GM21526 (cell line): Measurements from ENCODE around the gene DUSP16.
A peak's percentile ranks its signal among the peaks of the same experiment; 100 is the strongest.
"Not testable (repeated sequence)": the region's sequence is repeated elsewhere in the genome, so short reads cannot be mapped to it uniquely, and the experiment has no call there.

Experiments used
- ATAC-seq: cut with Tn5 transposase; IDR thresholded peaks from one replicate; pipeline ENCODE4 v1.9.1; 2021; ENCODE audit warnings: moderate library complexity; ENCODE audit not compliant: unreplicated experiment, low FRiP score

The DUSP16 gene, protein sequence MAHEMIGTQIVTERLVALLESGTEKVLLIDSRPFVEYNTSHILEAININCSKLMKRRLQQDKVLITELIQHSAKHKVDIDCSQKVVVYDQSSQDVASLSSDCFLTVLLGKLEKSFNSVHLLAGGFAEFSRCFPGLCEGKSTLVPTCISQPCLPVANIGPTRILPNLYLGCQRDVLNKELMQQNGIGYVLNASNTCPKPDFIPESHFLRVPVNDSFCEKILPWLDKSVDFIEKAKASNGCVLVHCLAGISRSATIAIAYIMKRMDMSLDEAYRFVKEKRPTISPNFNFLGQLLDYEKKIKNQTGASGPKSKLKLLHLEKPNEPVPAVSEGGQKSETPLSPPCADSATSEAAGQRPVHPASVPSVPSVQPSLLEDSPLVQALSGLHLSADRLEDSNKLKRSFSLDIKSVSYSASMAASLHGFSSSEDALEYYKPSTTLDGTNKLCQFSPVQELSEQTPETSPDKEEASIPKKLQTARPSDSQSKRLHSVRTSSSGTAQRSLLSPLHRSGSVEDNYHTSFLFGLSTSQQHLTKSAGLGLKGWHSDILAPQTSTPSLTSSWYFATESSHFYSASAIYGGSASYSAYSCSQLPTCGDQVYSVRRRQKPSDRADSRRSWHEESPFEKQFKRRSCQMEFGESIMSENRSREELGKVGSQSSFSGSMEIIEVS

DNA sequence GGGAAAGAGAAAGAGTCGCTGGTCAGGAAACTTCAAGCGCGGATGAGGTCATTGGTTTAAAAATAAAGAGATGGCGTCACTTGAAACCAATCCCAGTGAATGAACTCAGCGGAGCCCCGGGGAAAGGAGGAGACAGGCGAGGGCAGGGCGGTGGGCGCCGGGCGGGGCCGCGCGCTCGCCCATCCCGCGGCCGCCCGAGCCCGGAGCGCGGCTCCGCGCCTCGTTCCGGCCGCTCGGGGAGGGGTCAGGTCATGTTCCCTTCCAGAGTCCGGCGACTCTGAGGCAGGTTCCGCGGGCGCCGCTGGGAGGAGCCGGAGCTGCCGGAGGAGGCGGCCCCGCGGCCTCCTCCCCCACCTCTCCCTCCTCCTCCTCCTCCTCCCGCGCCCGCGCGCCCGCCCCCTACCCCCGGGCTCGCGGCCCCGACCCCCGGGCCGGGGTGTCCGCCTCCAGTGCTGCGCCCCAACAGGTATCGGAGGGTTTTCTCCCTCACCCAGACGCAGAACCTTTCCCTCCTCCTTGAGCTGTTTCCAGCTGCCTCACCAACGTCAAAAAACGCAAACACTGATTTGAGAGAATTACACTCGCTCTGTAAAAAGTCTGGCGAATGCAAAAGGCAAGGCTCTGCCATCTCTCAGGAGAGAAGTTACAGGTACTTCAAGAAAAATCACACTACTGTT, at the start of gene DUSP16:
Gene DUSP16 (minus strand): TSS at position 279 of the 677 bp plus-strand sequence. CDS start 41,765 bp downstream, outside the sequence.
- ATAC-seq = peak; percentile 63

DNA sequence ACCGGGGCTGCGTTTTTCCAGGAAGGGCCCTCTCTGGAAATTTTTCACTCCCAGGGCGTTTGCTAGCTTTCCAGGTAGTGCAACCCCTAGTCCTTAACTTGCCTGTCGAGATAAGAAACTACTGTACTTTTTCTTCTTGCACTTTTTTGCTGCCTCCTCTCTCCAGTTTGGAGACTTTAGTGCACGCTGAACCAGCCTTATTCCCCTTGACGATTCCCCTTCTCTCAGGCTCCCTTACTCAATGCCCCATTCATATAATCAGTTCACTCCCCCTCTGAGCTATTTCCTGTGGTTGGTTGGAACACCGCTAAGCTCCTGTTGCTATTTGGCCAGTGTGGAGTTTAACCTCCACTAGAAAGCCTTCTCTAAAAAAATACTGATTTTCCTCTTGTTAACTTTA, 49.7 kb upstream of the DUSP16 start:
- no peak for ATAC-seq

GRCh38 chr12:12611512-12612306, 49.0 kb upstream of the DUSP16 start, which contains the start of gene CREBL2:
TSS of gene CREBL2 (plus strand) at chr12:12611876. CDS start at chr12:12612173, 297 bp downstream.
- ATAC-seq = peak; percentile 75

DNA sequence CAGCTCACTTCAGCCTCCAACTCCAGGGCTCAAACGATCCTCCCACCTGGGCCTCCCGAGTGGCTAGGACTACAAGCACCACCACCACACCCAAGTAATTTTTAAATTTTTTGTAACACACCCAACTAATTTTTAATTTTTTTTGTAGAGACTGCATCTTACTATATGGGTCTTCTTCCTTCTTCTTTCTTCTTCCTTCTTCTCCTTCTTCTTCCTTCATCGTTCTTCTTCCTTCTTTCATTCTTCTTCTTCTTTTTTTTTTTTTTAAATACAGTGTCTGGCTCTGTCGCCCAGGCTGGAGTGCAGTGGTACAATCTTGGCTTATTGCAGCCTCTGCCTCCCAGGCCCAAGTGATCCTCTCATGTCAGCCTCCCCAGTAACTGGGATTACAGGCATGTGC, 48.0 kb upstream of the DUSP16 start:
- ATAC-seq = no peak

DNA sequence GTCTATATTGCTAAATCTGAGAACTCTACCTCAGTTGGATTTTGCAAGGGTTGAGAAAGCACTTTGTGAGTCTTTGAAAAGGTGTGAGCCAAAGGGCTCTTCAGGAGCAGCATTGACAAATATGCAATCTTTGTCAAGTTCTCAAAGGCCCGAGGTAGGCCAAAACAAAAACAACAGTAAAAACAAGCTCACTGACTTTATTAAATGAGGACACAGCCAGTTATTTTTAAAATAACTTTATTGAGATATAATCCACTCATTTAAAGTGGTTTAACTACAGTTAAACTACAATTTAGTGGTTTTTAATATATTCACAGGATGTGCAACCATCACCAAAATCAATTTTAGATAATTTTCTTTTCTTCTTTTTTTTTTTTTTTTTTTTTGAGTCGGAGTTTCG, 47.0 kb upstream of the DUSP16 start:
- no peak for ATAC-seq

DNA sequence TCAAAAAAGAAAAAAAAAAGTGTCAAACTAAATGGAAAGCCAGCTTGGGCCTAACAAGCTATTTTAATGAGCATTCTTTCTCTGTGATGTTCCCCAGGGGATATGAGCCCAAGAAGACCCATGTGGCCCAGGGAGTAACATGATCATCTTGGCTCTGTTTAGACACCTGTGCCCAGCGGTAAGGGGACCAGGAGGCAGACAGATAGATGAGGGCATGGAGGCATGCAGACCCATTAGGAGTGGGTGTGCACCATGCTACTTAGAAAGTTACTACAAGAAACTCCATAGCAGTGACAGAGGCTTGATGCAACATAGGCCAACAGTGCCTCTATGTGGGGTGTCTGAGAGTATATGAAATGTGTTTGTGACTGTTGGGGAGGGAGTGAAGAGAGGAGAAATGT, 45.9 kb upstream of the DUSP16 start:
- no peak for ATAC-seq

DNA sequence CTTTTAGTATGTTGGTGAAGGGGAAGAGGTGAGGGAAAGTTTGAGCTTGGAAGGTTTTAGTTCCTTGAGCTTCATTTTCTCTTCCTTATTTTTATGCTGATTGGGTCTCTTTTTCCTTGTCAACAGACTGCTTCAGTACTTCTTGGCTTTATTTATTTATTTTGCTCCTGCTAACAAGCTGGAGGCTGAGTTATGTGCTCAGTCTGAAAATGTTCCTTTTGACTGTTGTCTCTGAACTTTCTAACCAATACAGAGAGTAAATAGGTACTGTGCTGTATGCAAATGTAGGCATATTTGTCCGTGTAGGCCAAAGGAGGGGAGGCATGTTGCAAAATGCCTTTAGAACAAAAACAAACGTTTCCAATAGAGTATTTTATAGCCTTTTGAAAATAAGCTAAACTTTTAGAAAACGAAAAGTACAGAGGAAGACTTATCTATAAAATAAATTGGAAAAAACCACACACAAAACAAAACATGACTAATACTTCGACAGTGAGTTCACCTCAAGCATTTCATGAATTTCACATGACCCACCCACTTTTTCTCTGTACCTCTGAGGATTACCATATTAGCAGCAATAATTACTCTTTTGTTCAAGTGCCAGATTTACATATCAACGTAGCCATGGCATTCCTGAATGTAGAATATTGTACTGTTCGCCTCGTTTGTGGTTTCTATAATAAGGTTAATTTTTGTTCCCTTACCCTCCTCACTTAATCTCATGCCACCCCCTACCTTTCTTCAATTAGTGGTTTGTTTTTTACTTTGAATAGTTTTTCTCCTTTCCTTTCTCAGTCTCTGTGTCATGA, 44.3 kb upstream of the DUSP16 start:
- ATAC-seq = no peak

- ATAC-seq = no peak
Observed at GRCh38 chr12:12604740-12605139, 42.1 kb upstream of the DUSP16 start.

GRCh38 chr12:12600659-12601058, 38.0 kb upstream of the DUSP16 start:
- ATAC-seq = no peak

- no peak for ATAC-seq
Observed at GRCh38 chr12:12599750-12600643, 37.3 kb upstream of the DUSP16 start.

DNA sequence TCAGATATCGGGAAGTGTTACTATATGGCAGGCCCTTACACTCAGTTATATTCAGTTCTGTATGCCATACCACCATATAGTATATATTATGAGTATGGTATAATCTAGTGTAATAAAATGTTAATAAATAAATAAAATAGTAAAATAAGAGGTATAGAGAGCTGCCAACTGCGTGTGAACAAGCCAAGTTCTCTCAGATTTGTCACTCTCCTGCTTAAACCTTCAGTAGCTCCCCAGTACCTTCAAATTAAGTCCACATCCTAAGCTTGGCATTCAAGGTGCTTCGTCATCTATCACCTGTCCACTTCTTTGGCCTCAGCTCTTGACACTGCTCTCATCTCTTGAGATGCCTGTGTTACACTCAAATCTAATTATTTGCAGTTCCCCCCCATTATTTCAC, 36.2 kb upstream of the DUSP16 start:
- no peak for ATAC-seq

DNA sequence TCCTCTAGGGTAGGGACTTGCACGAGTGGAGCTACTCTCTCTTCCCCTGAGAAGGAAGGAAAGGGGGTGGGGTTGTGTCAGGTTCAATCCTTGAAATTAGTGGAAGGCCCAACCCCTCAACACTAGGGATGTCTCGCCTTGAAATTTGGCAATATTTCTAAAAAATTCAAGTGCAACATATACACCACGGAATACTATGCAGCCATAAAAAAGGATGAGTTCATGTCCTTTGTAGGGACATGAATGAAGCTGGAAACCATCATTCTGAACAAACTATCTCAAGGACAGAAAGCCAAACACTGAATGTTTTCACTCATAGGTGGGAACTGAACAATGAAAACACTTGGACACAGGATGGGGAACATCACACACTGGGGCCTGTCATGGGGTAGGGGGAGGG, 33.9 kb upstream of the DUSP16 start:
- not testable (repeated sequence) for ATAC-seq

DNA sequence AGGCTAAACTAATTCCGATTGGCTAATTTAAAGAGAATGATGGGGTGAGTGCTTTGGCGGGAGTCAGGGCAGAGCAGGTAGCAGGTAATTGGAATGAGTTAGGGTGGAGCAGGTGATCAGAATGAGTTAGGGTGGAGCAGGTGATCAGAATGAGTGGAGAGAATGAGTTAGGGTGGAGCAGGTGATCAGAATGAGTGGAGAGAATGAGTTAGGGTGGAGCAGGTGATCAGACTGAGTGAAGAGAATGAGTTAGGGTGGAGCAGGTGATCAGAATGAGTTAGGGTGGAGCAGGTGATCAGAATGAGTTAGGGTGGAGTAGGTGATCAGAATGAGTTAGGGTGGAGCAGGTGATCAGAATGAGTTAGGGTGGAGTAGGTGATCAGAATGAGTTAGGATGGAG, 33.3 kb upstream of the DUSP16 start:
- not testable (repeated sequence) for ATAC-seq

GRCh38 chr12:12592930-12593329, 30.3 kb upstream of the DUSP16 start:
- no peak for ATAC-seq

GRCh38 chr12:12590961-12591360, 28.3 kb upstream of the DUSP16 start:
- ATAC-seq = no peak

GRCh38 chr12:12588436-12588835, 25.8 kb upstream of the DUSP16 start:
- not testable (repeated sequence) for ATAC-seq

DNA sequence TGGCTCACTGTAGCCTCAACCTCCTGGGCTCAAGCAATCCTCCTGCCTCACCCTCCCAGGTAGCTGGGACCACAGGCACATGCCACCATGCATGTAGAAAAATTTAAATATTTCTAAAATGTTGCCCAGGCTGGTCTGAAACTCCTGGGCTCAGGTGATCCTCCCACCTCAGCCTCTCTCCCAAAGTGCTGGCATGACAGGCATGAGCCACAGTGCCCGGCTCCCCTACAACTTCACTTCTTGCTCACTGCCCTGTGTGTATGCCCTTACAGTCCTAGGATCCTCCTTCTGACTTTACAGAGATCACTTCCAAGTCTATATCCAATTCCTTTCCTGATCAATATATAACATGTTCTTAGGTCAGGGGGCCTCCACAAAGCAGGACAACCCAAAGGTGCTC, 25.2 kb upstream of the DUSP16 start:
- ATAC-seq = no peak

DNA sequence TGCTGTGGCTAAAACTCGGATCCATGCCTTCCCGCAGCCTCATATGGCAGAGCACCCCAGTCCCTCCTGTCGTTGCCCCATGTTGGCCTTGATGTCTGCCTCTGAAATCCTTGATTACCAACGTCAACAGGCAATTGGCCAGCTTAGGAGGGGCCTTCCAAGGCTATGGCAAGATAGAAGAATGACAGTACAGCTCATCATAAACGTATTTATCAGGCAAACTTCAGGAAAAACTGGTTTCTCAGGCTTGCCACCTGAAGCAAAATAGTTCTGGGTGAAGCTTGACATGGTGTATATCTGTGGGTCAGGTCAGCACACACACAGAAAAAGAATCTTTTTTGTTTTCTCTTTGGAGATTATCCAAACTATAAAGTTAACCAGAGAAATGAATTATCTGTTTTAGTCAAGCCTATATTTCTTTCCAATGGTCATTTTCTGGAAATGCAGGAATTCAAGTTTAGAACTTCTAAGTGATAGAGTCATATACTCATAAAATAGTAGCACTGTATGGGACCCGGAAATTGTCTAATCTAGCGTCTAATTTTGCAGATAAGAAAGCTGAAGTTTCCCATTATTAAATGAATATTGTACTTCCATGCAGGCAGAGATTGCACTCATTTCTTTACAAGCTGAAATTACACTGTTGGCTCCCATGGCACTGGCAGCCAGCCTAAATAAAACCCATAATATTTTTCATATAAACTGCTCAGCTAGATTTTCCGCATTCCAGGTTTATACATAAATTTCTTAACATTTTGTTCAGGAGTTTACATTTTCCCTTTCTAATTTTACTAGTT, 24.4 kb upstream of the DUSP16 start:
- ATAC-seq = no peak
